GM20431 (cell line): ENCODE data around the gene LSG1.
"Not testable (repeated sequence)": the region's sequence is repeated elsewhere in the genome, so short reads cannot be mapped to it uniquely, and the experiment has no call there.

Experiments used
- in situ Hi-C: fragments of 300-500 bp; cut with MseI, MboI; formaldehyde crosslinking; loops from one replicate; pipeline ENCODE4 v1.15.0; 2020; ENCODE audit warnings: low sequenced_read_pairs; ENCODE audit not compliant: unreplicated experiment

Gene LSG1

DNA sequence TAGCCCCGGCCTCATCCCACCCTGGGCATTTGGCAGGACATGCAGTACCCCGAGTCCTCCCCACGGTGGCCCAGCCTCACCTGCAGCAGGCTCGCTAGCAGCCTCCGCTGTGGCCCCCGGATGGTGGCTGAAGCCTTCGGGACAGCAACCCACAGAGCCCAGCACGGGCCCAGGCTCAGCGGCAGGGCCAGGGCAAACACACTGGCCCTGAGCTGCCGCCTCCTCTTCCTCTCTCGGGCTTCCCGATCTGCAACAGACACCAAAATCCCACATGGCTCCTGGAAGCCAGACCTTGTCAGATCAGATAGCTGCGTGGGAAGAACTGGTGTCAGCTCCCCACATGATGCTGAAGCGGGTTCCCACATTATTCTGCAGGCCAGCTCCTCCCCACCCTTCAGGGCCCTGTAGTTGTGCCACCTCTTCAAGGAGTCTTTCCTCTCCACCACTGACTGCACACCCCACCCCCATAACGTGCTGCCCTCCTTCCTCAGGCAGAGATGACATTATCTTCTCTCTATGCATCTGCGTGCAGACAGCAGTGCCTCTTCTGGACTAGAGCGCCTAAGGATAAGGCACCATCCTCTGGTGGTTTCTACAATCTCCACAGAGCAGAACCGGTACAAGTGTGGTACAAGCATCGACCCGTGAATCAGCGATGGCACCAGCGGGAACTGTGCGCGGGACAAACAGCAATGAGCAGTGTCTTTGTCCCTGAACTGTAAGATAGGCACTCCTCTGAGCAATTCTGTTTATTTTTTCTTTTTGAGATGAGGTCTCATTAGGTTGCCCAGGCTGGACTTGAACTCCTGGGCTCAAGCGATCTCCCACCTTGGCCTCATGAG is 48.3 kb downstream of the LSG1 start:
- in situ Hi-C loops, result no loop called here

DNA sequence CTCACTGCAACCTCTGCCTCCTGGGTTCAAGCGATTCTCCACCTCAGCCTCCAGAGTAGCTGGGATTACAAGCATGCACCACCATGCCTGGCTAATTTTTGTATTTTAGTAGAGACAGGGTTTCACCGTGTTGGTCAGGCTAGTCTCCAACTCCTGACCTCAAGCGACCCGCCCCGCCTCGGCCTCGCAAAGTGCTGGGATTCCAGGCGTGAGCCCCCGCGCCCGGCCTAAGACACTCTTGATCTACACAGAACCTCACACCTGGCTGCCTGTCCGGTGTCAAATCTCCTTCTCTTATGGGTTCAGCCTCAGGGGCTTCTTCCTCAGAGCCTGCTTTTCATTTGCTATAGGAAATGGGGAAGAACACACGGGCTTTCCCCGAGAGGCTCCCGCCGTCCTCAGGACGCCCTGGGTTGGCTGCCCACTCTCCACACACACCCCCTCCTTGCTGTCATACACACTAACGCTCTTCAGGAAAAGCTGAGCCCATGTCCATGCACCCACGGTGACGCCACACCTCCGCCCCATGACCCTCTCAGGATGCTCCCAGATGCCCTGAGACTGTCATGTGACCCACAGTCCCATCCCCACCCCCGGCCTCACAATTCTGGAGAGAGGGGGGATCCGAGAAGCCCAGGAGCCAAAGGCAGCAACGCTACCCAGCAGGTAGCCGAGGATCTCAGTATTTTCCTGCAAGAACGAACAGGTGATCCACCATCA is 49.2 kb downstream of the LSG1 start:
- in situ Hi-C loops, result no loop called here

DNA sequence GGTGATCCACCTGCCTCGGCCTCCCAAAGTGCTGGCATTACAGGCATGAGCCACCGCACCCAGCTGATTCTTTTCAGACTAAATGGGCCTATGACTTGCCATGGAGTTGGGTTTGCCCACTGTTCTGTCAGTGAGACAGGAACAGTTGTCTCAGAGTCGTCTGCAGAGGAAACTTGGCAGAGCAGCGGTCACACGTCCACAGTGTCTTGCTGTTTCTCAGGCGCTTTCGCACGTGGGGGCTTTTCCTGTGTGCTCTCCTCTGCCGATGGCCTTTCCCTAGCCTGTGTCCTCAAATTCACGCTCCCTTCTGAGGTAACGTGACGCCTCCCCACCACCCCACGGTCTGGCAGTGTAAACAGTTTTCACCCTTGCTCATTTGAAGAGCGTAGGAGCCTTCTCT is 50.0 kb downstream of the LSG1 start:
- in situ Hi-C loops, result no loop called here

DNA sequence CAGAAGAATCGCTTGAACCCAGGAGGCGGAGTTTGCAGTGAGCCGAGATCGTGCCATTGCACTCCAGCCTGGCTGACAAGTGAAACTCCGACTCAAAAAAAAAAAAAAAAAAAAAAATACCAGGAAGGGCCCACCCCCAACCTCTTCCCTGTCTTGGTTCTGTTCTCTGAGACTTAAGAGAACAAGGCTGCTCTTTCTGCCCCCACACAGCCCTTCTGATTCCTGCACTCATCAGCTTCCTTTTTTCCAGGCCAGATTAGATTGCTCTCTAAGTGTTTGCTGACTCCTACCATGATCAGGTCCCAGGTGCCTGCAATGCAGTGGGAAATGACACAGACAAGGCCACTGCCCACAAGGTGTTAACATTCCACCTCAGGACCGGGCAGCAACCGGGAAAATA is 51.8 kb downstream of the LSG1 start:
- in situ Hi-C loops, result no loop called here

DNA sequence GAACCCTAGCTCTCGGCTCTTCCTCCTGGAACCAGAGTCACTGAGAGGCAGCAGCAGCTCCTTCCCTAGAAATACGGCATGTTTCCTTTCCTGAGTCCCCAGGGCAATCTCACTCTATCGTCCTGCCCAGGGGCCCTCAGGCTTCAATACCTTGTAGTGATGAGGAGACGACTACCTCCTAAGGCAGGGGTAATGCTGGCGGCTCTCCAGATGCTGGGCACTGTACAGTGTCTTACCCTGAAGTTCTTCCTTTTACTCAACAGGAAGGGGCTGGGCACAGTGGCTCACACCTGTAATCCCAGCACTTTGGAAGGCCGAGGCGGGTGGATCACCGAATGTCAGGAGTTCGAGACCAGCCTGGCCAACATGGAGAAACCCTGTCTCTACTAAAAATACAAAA is 52.2 kb downstream of the LSG1 start:
- in situ Hi-C loops, result no loop called here

DNA sequence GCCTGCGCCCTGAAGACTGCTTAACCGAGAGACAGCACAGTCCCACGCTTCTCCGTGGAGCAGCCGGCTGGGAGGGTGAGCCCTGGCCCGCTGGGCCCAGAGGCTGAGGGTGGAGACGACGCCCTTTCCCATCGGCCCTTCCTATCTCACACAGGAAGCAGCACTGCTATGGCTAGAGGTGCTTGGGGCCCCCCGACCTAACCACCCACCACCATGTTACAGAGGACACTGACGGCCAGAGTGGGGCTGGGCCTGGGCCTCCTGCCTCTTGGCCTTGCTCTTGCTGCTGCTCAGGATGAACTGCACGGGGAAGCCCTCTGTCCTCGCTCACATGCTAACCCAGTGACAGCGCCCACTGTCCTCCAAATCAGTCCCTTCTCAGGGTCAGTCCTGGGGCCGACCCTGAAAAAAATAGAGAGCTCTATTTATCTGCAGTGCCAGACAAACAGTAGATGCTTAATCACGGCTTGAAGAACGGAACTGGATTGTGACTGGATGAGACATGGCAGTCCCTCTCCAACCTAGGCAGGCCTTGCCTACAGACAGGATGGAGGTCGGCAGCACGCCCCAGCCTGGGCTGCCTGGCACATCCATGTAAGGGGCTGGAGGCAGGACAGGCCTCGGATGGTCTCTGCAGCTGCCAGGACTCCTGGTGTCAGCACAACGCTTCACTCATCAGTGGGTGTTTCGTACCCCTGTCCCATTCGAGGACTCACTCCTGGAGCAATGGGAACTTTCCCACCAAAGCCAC is 53.0 kb downstream of the LSG1 start:
- in situ Hi-C loops, result no loop called here

DNA sequence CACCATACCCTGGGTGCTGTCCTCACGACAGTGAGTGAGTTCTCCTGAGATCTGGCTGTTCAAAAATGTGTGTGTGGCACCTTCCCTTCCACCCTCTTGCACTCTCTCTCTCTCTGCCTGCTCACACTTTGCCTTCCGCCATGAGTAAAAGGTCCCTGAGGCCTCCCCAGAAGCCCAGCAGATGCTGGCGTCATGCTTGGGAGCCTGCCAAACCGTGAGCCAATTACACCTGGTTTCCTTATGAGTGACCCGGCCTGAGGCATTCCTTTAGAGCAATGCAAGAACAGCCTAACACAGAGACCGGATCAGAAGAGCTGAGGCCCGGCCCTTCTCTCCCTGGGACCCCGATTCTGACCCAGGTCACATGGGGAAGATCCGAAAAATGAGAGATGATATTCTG is 54.2 kb downstream of the LSG1 start:
- in situ Hi-C loops, result no loop called here

DNA sequence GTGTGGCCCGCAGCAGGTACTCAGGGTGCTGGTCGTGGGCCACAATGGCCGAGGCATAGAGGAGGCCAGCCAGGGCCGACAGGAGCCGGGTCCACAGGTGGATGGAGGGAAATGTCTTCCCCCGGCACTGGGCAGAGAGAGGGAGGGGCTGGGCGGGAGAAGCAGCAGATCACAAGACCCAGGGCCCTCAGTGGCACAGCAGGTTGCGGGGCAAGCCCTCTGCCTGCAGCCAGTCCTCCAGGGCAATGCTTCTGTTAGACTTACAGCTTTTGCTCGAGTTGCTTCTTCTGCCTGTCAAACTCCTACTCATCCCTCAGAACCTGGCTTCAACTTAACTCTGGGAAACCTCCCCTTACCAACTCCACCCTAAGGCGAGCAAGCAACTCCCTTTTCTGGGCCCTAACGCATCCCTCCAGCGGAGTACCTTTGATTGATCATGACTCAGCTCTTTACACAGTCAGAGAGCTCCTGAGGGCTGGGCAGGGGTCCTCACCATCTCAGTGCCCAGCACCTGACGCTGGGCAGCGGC is 54.8 kb downstream of the LSG1 start:
- in situ Hi-C loops, result no loop called here

DNA sequence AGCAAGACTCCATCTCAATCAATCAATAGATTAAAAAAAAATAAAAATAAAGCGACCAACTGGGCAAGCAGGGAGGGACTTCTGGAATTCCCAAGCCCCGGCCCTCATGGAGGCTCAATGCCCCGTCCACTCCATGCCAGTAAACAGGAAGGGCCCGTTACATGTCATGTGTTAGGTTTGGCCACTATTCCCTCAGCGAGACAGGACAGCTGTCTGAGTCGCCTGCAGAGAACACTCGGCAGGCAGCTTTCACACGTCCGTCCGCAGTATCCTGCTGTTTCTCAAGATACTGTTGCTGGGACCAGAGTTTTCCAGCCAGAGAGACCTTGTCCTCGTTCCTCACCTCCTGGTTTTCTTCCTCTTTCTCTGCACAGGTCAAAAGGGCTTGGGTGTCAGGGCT is 56.8 kb downstream of the LSG1 start:
- in situ Hi-C loops, result no loop called here

DNA sequence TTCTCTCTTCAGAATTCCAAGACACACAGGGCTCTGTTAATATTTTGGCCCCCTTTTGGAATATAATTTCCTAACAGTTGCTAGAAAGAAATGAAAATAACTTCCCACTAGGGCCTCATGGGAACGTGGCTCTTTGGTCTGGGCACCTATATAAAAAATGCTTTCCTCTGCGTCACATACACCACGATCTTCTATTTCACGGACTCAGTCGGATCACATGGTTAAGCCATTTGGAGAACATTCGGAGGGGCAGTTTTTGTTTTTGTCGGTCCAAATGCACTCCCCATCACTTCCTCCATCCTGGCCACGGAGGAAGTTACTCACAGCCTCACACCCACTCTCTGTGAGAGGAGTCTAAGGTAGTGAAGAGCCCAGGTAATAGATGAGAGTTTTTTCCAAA is 59.8 kb downstream of the LSG1 start:
- in situ Hi-C loops, result no loop called here

DNA sequence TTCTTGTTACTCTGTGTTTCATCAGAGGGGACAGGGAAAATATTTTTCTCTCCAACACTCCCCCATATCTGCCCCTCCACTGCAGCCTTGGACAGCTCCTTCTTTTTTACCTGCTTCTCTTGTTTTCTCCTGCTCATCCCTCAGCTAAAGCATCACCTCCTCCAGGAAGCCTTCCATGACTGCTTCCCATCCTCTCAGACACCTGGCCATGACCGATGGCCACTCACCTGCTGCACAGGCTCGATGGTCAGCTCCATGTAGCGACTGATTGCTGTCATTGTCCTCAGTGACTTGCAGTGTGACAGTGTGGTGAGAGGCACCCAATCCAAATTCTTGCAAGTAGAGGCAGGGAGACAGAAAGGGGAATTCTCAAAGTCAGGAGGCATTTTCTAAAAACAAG is 61.3 kb downstream of the LSG1 start:
- in situ Hi-C loops, result no loop called here

DNA sequence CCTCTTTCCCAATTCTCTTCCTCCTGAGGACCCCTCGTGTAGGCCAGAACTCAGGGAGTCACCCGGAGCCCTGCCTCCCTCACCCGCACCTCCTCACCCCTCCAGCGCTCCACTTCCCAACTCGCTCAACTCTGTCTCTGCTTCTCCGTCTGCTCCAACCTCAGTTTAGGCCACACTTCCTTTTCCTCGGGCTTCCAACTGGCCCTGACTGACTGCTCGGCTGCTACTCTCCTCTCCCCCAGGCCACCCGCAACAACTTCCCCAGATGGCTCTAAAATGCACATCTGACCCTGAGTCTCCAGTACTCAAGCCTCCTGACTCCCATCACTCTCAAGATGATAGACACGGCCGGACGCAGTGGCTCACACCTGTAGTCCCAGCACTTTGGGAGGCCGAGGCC is 62.4 kb downstream of the LSG1 start:
- in situ Hi-C loops, result no loop called here

DNA sequence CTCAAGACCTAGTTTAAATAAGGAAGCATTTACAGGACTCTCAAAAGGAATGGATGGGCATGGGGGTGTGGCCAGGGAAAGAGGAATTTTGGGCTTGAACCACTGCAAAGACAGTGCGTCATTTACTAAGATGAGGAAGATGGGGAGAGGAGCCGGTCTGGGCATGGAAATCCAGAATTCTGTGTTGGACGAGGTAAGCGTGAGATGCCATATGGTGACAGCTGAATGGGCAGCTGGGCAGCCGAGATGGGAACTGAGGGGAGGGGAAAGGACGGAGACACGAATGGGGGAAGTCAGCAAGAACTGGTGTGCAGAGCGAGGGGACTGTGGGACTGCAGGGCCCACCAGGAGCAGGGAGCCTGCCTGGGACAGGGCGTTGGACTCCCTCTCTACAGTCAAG is 63.0 kb downstream of the LSG1 start:
- in situ Hi-C loops, result no loop called here

DNA sequence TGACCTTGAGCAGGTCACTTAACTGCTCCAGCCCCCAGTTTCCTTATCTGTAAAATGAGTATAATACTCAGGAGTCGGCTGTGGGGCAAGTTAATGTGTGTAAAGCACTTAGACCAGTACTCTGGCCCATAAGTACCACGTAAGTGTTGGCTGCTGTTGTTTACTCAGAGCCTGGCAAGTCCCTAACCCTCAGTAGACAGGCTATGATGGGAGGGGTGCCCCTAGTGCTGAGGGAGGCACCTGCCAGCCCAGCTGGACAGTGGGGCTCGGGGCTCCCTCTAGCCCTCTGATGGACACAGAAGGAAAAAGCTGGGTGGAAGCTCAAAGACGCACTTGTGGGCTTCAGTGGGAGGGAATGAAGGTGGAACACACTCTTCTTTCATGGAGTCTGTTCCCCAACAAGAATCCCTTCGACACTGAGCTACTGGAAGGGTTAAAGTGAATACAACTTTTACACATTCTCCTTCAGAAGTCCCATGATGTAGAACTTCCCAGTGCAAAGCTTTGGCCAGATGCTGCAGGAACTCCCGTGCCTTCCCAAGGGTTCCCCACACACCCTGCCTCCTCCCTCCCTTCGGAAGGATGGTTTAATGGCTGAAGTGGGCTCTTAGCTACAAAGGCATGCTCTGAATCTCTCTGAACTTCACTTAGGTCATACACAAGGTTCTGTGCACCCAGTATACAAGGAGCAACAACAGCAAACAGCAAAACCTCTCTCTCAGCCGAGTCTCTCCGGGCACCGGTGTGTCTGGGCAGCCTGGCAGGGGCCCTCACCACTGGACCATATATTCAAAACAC is 64.2 kb downstream of the LSG1 start:
- in situ Hi-C loops, result no loop called here

DNA sequence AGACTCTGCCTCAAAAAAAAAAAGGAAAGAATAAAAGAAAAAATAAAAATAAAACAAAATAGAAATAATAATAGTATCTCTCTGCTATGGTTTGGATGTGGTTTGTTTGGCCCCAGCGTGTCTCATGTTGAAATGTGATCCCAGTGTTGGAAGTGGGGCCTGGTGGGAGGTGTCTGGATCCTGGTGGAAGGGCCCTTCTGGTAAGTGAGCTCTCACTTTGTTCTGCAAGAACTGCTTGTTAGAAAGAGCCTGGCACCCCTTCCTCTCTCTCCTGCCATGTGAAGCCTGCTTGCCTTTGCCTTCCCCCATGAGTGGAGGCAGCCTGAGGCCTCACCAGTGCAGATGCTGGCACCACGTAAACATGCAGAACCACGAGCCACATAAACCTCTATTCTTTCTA is 65.0 kb downstream of the LSG1 start:
- in situ Hi-C loops, result no loop called here

DNA sequence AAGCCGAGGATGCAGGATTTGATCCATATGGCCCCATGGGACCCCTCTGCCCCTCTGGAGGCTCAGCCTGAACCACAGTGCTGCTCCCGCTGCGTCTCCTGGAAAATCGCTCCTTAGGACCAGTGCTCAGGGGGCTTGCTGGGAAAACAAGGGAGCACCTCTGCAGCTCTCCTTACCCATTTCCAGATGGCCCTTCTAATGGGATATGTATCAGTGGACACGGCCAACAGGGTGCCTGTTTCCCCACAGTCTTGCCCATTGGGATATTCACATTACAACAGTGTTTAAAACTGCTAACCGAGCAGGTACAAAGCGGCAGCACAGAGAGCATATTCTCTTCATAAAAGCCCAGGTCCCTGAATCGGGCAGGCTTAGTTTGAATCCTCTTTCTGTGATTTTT is 65.8 kb downstream of the LSG1 start:
- in situ Hi-C loops, result no loop called here

DNA sequence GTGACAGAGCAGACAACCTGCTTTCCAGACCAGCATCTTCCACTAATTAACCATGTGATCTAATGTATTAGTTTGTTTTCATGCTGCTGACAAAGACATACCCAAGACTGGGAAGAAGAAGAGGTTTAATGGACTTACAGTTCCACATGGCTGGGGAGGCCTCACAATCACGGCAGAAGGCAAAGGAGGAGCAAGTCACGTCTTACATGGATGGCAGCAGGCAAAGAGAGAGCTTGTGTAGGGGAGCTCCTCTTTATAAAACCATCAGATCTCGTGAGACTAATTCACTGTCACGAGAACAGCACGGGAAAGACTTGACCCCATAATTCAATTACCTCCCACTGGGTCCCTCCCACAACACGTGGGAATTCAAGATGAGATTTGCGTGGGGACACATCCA is 66.7 kb downstream of the LSG1 start:
- in situ Hi-C loops, result not testable (repeated sequence)

DNA sequence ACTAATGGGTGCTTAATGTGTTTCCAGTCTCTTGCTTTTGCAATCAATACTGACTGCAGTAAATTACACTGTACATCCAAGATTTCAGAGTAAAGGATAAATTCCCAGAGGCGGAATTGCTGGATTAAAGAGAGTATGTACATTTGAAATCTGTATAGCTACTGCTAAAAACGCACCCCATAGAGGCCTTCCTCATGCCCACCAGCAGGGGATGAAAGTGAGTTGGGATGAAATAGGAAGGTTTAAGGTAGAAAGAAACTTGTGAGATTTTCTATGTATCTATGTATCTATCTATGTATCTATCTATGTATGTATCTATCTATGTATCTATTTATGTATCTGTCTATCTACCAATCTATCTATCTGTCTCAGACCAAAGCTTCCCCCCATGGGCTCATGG is 67.2 kb downstream of the LSG1 start:
- in situ Hi-C loops, result no loop called here

DNA sequence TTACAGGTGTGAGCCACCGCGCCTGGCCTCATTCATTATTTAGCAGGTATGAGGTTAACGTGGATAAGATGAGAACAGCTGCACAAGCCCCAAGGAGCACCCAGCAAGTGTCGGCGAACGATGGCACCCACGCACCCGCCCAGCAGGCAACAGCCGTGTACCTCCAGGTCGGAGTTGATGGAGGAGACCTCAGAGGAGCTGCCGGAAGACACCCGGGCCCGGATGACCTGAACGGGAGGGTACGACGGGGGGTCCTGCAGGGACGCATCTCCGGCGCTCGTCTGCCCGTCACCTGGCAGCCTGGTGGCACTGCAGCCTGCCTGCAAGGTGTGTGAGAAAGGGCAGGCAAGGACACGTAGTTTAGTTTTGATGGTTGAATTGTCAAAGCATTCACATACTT is 67.9 kb downstream of the LSG1 start:
- in situ Hi-C loops, result no loop called here

DNA sequence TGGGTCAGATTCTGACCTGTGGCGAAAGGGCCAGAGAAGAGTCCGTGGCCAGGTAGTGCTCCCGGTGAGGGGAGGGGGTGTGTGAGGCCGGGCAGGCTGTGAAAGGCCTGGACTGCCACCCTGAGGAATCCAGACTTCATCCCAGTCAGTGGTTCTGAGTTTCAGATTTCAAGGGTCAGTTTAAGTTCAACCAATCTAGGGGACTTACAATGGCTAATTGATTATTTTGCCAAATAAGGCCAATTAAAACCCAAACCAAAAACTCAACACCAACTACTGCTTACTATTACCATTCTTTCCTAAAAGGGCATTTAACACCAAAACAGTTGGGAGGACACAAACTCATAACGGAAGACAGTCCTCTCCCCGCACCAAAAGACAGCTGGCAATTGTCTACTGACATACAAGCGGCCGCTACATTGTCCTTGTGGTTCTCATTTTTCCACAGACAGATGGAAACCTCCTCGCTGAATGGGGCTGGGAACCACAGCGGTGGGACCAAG is 69.3 kb downstream of the LSG1 start:
- in situ Hi-C loops, result no loop called here
